MG63 (cell line): ENCODE data around the gene CD1B. TPM values are rescaled to one million over a fixed set of nuclear protein-coding genes. Genes with fewer than 3 reads are reported as not detected.
"Not testable (repeated sequence)": the region's sequence is repeated elsewhere in the genome, so short reads cannot be mapped to it uniquely, and the experiment has no call there.

ENCODE experiments used
- DNase-seq: peaks from one replicate; pipeline ENCODE4 v3.0.0-alpha.2; 2020
- H3K27me3 ChIP-seq: fragments of 250-450 bp; sonication (Bioruptor Pico); 2 replicates; pipeline ENCODE4 v1.5.1; 2020; ENCODE audit warnings: mild to moderate bottlenecking, moderate library complexity
- H3K36me3 ChIP-seq: fragments of 250-450 bp; sonication (Bioruptor Pico); 2 replicates; pipeline ENCODE4 v1.5.1; 2020; ENCODE audit warnings: mild to moderate bottlenecking, moderate library complexity
- H3K4me3 ChIP-seq: fragments of 250-450 bp; sonication (Bioruptor Pico); 2 replicates; pipeline ENCODE4 v1.5.1; 2020; ENCODE audit warnings: mild to moderate bottlenecking, moderate library complexity
- H3K9me3 ChIP-seq: fragments of 250-450 bp; sonication (Bioruptor Pico); 2 replicates; pipeline ENCODE4 v1.5.1; 2020; ENCODE audit warnings: mild to moderate bottlenecking, moderate library complexity
- total RNA-seq: library from RNA; depleted of rRNA; stranded (reverse); fragments of >200 nt; shearing (Covaris generic); gene quantifications from 2 replicates; pipeline ENCODE4 v1.2.3, GENCODE V29; 2014; ENCODE audit warnings: low replicate concordance; rRNA removed

The CD1B gene
- total RNA-seq, 1 experiment from 2014 or later = not detected

- Histone ChIP-seq H3K9me3 (no peaks in the 10 kb centered on the region), H3K4me3 (no peak overlapping the region), H3K36me3 (no peaks in the 10 kb centered on the region), H3K27me3 (no peaks in the 10 kb centered on the region)
- DNase-seq = no peak
Measured at GRCh38 chr1:158283965-158284364, 47.4 kb downstream of the CD1B start.

DNA sequence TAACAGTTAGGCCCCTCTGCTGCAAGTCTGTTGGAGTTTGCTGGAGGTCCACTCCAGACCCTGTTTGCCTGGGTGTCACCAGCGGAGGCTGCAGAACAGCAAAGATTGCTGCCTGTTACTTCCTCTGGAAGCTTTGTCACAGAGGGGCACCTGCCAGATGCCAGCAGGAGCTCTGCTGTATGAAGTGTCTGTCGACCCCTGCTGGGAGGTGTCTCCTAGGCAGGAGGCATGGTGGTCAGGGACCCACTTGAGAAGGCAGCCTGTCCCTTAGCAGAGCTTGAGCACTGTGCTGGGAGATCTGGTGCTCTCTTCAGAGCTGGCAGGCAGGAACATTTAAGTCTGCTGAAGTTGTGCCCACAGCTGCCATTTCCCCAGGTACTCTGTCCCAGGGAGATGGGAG is 48.9 kb downstream of the CD1B start:
- not testable (repeated sequence) for H3K27me3 ChIP-seq, H3K36me3 ChIP-seq, H3K4me3 ChIP-seq, DNase-seq, H3K9me3 ChIP-seq

Other genes starting within 250 kb of the CD1B start
- gene CD1D, start 150.6 kb downstream of the CD1B start, total RNA-seq = not detected in 2 replicates
- not detected in 2 replicates for gene CD1A, start 77.1 kb downstream of the CD1B start, total RNA-seq
- not detected in 2 replicates for gene CD1C, start 41.6 kb downstream of the CD1B start, total RNA-seq
- gene CD1E, start 22.4 kb upstream of the CD1B start, total RNA-seq = not detected in 2 replicates
- not detected in 2 replicates for gene OR10T2, start 67.9 kb upstream of the CD1B start, total RNA-seq
- not detected in 2 replicates for gene OR10K2, start 94.7 kb upstream of the CD1B start, total RNA-seq
- not detected in 2 replicates for gene OR10K1, start 130.3 kb upstream of the CD1B start, total RNA-seq
- not detected in 2 replicates for gene OR10R2, start 140.7 kb upstream of the CD1B start, total RNA-seq
- gene OR6Y1, start 222.9 kb upstream of the CD1B start, total RNA-seq = not detected in 2 replicates
- gene OR6P1, start 239.0 kb upstream of the CD1B start, total RNA-seq = not detected in 2 replicates
- not detected in 2 replicates for gene OR10X1, start 248.4 kb upstream of the CD1B start, total RNA-seq